RWPE2 (cell line): ENCODE data around the gene THYN1.

ENCODE experiments used
- ATAC-seq: fragments of 200-7000 bp; cut with Tn5 transposase; 3 replicates; pipeline ENCODE4 v1.9.1; 2021; ENCODE audit warnings: low read depth
- DNase-seq: peaks from one replicate; pipeline ENCODE4 v3.0.0-alpha.2; 2020; ENCODE audit warnings: low spot score
- H3K27ac ChIP-seq: fragments of 450-650 bp; 2 replicates; pipeline ENCODE4 v1.5.1; 2017; ENCODE audit warnings: mild to moderate bottlenecking; ENCODE audit not compliant: poor library complexity, severe bottlenecking
- H3K27me3 ChIP-seq: fragments of 250-450 bp; sonication (Bioruptor Pico); 2 replicates; pipeline ENCODE4 v1.5.1; 2021; ENCODE audit warnings: mild to moderate bottlenecking, moderate library complexity; ENCODE audit not compliant: insufficient read depth, poor library complexity, severe bottlenecking
- H3K36me3 ChIP-seq: fragments of 250-450 bp; sonication (Bioruptor Pico); 2 replicates; pipeline ENCODE4 v1.5.1; 2020; ENCODE audit warnings: low read depth, mild to moderate bottlenecking, moderate library complexity
- H3K4me1 ChIP-seq: fragments of 250-450 bp; sonication (Bioruptor Pico); 2 replicates; pipeline ENCODE4 v1.5.1; 2021; ENCODE audit warnings: mild to moderate bottlenecking, moderate library complexity; ENCODE audit not compliant: insufficient read depth, poor library complexity, severe bottlenecking
- H3K4me3 ChIP-seq: fragments of 250-450 bp; sonication (Bioruptor Pico); 2 replicates; pipeline ENCODE4 v1.5.1; 2021; ENCODE audit warnings: mild to moderate bottlenecking, moderate library complexity; ENCODE audit not compliant: severe bottlenecking
- H3K9me3 ChIP-seq: fragments of 250-450 bp; sonication (Bioruptor Pico); 2 replicates; pipeline ENCODE4 v1.5.1; 2021; ENCODE audit warnings: mild to moderate bottlenecking, moderate library complexity; ENCODE audit not compliant: severe bottlenecking
- TF ChIP-seq, protein P1 (sequence below): fragments of 450-650 bp; IDR thresholded peaks from one replicate; pipeline ENCODE4 v1.5.1; 2017; ENCODE audit warnings: mild to moderate bottlenecking, moderate library complexity; ENCODE audit not compliant: poor library complexity, severe bottlenecking

Gene THYN1

DNA sequence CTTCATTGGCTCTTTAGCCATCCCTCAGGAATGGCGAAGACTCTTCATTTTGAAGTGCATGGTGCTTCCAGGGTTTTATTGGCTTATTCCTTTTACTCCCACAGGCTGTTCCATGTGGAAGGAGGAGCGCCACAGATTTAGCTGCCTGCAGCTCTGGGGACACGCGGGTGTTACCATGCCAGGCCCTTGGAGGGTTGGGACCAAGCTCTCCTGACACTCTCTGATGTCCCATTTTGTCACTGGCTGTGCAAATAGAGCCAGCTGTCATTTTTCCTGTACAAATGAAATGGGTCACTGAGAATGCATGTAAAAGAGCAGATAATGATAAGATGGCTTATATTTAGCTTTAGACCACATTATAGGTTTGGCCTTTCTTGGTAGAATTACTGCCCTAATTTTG lies 9.2 kb downstream of the THYN1 start:
- no peak for DNase-seq
- H3K4me1 ChIP-seq, result no peaks in the 10 kb centered on the region
- H3K36me3 ChIP-seq, result peaks cover 57% of the 10 kb centered on the region
- no peaks in the 10 kb centered on the region for H3K27me3 ChIP-seq
- H3K9me3 ChIP-seq, result no peaks in the 10 kb centered on the region
- no peak for ATAC-seq
- H3K27ac ChIP-seq, result no peak overlapping the region
- TF ChIP-seq, protein P1, sequence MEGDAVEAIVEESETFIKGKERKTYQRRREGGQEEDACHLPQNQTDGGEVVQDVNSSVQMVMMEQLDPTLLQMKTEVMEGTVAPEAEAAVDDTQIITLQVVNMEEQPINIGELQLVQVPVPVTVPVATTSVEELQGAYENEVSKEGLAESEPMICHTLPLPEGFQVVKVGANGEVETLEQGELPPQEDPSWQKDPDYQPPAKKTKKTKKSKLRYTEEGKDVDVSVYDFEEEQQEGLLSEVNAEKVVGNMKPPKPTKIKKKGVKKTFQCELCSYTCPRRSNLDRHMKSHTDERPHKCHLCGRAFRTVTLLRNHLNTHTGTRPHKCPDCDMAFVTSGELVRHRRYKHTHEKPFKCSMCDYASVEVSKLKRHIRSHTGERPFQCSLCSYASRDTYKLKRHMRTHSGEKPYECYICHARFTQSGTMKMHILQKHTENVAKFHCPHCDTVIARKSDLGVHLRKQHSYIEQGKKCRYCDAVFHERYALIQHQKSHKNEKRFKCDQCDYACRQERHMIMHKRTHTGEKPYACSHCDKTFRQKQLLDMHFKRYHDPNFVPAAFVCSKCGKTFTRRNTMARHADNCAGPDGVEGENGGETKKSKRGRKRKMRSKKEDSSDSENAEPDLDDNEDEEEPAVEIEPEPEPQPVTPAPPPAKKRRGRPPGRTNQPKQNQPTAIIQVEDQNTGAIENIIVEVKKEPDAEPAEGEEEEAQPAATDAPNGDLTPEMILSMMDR, result no peak
- H3K4me3 ChIP-seq, result no peak overlapping the region

DNA sequence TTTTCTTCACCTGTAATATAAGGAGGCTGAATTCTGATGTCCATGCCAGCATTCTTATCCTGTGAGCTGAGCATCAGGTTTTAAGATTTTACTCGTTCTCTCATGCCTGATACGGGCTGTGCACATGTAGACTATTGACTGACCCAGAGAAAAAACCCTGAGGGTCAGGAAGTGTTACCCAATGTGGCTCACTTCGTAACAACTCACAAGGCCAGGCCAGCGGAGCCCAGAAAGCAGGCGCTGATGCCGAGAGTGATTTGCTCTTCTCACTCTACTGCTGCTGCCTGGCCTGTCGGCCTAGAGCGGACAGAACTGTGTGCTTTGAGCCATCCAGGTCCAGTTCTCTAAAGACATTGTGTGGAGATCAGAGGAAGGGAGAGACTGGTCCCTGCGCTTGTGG lies 10.8 kb downstream of the THYN1 start:
- TF ChIP-seq, protein P1, result no peak
- no peak overlapping the region for H3K27ac ChIP-seq
- no peaks in the 10 kb centered on the region for H3K27me3 ChIP-seq
- no peak for ATAC-seq
- DNase-seq, result no peak
- no peaks in the 10 kb centered on the region for H3K9me3 ChIP-seq
- peaks cover 45% of the 10 kb centered on the region for H3K36me3 ChIP-seq
- no peak overlapping the region for H3K4me3 ChIP-seq
- no peaks in the 10 kb centered on the region for H3K4me1 ChIP-seq

DNA sequence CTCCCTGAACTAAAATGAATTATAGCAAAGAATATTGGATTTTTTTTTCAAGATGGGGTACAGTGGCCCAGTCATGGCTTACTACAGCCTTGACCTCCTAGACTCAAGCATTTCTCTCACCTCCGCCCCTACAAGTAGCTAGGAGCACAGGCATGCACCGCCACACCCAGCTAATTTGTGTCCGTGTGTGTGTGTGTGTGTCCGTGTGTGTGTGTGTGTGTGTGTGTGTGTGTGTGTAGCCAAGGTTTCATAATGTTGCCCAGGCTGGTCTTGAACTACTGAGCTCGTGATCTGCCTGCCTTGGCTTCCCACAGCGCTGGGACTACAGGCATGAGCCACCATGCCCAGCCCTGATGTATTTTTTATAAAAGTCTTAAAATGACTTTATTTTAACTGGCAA lies 12.6 kb downstream of the THYN1 start:
- Histone ChIP-seq H3K4me1 (no peaks in the 10 kb centered on the region), H3K36me3 (peaks cover 51% of the 10 kb centered on the region), H3K27me3 (no peaks in the 10 kb centered on the region), H3K4me3 (no peak overlapping the region), H3K9me3 (no peaks in the 10 kb centered on the region), H3K27ac (no peak overlapping the region)
- DNase-seq (no peak), ATAC-seq (no peak)
- TF ChIP-seq, protein P1, result no peak

DNA sequence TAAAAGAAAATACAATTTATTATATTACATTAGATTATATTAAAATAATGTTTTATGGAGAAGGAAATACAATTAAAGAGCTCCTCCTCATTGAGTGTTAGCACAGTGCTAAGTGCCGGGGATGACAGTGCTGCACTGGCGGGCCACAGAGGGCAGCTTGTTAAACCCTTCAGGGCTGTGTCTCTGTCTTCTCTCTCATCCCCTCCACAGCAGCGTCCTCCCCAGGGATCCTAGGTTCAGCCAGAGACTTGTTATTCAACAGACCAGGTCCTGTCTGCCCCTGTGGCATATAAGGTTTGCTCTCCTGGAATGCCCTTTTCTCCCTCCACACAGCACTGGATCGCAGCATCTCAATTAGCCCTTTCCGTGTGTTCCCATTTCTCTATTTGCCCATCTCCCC lies 14.2 kb downstream of the THYN1 start:
- TF ChIP-seq, protein P1, result no peak
- no peaks in the 10 kb centered on the region for H3K4me1 ChIP-seq
- no peaks in the 10 kb centered on the region for H3K9me3 ChIP-seq
- no peak overlapping the region for H3K27ac ChIP-seq
- no peak for DNase-seq
- H3K4me3 ChIP-seq, result no peak overlapping the region
- H3K36me3 ChIP-seq, result peaks cover 44% of the 10 kb centered on the region
- no peaks in the 10 kb centered on the region for H3K27me3 ChIP-seq
- ATAC-seq, result no peak

DNA sequence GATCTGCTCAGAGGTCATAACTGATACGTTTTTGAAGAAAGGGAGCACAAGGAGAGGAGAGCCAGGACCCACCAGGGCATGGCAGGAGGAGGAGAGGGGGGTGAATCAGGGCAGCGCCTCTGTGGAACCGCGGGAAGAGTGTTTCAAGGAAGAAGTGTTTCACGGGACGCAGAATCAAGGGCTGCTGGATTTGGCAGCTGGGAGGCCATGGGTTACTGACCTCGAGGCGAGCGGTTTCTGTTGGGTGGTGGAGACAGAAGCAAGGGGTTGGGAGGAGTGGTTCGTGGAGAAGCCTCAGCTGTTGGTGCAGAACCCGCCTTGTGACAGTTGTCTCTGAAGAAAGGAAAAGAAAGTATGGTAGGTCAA lies 15.6 kb downstream of the THYN1 start:
- H3K27ac ChIP-seq, result no peak overlapping the region

More for the DNA sequence above, 15.6 kb downstream of the THYN1 start:
- H3K9me3 ChIP-seq, result no peaks in the 10 kb centered on the region
- H3K36me3 ChIP-seq, result peaks cover 35% of the 10 kb centered on the region
- DNase-seq, result no peak
- H3K4me1 ChIP-seq, result no peaks in the 10 kb centered on the region
- no peaks in the 10 kb centered on the region for H3K27me3 ChIP-seq
- ATAC-seq, result no peak
- TF ChIP-seq, protein P1, result no peak
- no peak overlapping the region for H3K4me3 ChIP-seq
